GM20431 (cell line): ENCODE results near the gene GLRX3.

ENCODE experiments used
- in situ Hi-C: fragments of 300-500 bp; cut with MseI, MboI; formaldehyde crosslinking; loops from one replicate; pipeline ENCODE4 v1.15.0; 2020; ENCODE audit warnings: low sequenced_read_pairs; ENCODE audit not compliant: unreplicated experiment

Gene GLRX3

GRCh38 chr10:130185591-130185990 lies 49.4 kb downstream of the GLRX3 start:
- in situ Hi-C loops: loop anchor here (25.0 kb wide), 1 partner anchor 1702 kb away; no protein-coding TSS in a partner anchor

- in situ Hi-C loops: loop anchor here (25.0 kb wide), 1 partner anchor 1699 kb away; no protein-coding TSS in a partner anchor
Observed at GRCh38 chr10:130188195-130189175, 52.3 kb downstream of the GLRX3 start.

GRCh38 chr10:130189608-130190054 lies 53.4 kb downstream of the GLRX3 start:
- in situ Hi-C loops: loop anchor here (25.0 kb wide), 1 partner anchor 1698 kb away; no protein-coding TSS in a partner anchor

GRCh38 chr10:130190055-130190736 lies 54.0 kb downstream of the GLRX3 start:
- in situ Hi-C loops: loop anchor here (25.0 kb wide), 1 partner anchor 1697 kb away; no protein-coding TSS in a partner anchor

- in situ Hi-C loops: loop anchor here (25.0 kb wide), 1 partner anchor 1697 kb away; no protein-coding TSS in a partner anchor
Observed at GRCh38 chr10:130190737-130191115, 54.5 kb downstream of the GLRX3 start.

GRCh38 chr10:130191380-130191779 lies 55.2 kb downstream of the GLRX3 start:
- in situ Hi-C loops: loop anchor here (25.0 kb wide), 1 partner anchor 1696 kb away; no protein-coding TSS in a partner anchor

GRCh38 chr10:130192276-130192848 lies 56.2 kb downstream of the GLRX3 start:
- in situ Hi-C loops: loop anchor here (25.0 kb wide), 1 partner anchor 1695 kb away; no protein-coding TSS in a partner anchor

GRCh38 chr10:130193033-130193432 lies 56.8 kb downstream of the GLRX3 start:
- in situ Hi-C loops: loop anchor here (25.0 kb wide), 1 partner anchor 1694 kb away; no protein-coding TSS in a partner anchor

GRCh38 chr10:130193493-130194193 lies 57.5 kb downstream of the GLRX3 start:
- in situ Hi-C loops: loop anchor here (25.0 kb wide), 1 partner anchor 1694 kb away; no protein-coding TSS in a partner anchor

- in situ Hi-C loops: loop anchor here (25.0 kb wide), 1 partner anchor 1693 kb away; no protein-coding TSS in a partner anchor
Observed at GRCh38 chr10:130194194-130194990, 58.2 kb downstream of the GLRX3 start.

GRCh38 chr10:130194991-130195645 lies 58.9 kb downstream of the GLRX3 start:
- in situ Hi-C loops: loop anchor here (25.0 kb wide), 1 partner anchor 1692 kb away; no protein-coding TSS in a partner anchor

- in situ Hi-C loops: loop anchor here (25.0 kb wide), 1 partner anchor 1691 kb away; no protein-coding TSS in a partner anchor
Observed at GRCh38 chr10:130195746-130196294, 59.6 kb downstream of the GLRX3 start.

- in situ Hi-C loops: loop anchor here (25.0 kb wide), 1 partner anchor 1691 kb away; no protein-coding TSS in a partner anchor
Observed at GRCh38 chr10:130196511-130197487, 60.6 kb downstream of the GLRX3 start.

GRCh38 chr10:130198651-130199050 lies 62.5 kb downstream of the GLRX3 start:
- in situ Hi-C loops: loop anchor here (25.0 kb wide), 1 partner anchor 1689 kb away; no protein-coding TSS in a partner anchor

- in situ Hi-C loops: no loop called here
Observed at GRCh38 chr10:130200179-130201042, 64.2 kb downstream of the GLRX3 start.
